OCI-LY1 (cell line): Measurements from ENCODE around the gene IFNK.

Experiments used
- EZH2 ChIP-seq: fragments of 200-600 bp; sonication (generic), shearing (Covaris generic); IDR thresholded peaks from 2 replicates; pipeline ENCODE4 v1.8.0; 2017; ENCODE audit warnings: borderline replicate concordance, mixed run types, mild to moderate bottlenecking, antibody characterized with exemption, low read length, moderate library complexity, mixed read lengths
- TF ChIP-seq, protein P1 (sequence below): fragments of 200-600 bp; sonication (generic), shearing (Covaris generic); IDR thresholded peaks from 2 replicates; pipeline ENCODE4 v1.5.1; 2017; ENCODE audit warnings: mild to moderate bottlenecking, antibody characterized with exemption, low read length, moderate library complexity, mixed read lengths

DNA sequence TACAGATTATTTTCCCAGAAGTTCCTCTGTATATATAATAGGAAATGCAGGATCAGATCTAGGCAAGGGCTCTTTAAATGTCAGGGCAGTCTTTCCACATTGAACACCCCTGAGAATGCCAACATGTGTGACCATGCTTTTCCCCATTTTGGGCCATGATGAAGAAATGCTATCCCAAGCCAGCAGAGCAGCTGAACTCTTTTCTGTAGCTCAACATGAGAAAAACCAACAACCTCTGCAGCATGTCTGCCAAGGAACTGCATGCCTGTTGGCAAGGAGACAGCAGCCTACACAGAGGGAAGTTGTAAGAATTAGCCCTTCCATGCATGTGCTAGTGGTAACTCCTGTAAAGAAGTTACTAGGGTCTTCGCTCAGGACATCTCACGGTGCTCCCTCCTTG, 9.5 kb upstream of the IFNK start:
- TF ChIP-seq, protein P1, sequence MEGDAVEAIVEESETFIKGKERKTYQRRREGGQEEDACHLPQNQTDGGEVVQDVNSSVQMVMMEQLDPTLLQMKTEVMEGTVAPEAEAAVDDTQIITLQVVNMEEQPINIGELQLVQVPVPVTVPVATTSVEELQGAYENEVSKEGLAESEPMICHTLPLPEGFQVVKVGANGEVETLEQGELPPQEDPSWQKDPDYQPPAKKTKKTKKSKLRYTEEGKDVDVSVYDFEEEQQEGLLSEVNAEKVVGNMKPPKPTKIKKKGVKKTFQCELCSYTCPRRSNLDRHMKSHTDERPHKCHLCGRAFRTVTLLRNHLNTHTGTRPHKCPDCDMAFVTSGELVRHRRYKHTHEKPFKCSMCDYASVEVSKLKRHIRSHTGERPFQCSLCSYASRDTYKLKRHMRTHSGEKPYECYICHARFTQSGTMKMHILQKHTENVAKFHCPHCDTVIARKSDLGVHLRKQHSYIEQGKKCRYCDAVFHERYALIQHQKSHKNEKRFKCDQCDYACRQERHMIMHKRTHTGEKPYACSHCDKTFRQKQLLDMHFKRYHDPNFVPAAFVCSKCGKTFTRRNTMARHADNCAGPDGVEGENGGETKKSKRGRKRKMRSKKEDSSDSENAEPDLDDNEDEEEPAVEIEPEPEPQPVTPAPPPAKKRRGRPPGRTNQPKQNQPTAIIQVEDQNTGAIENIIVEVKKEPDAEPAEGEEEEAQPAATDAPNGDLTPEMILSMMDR: no peak
- TF ChIP-seq EZH2: no peak
